Tibial artery (tissue), 4 donors: ENCODE results near the gene RAB30.
"Not testable (repeated sequence)": the region's sequence is repeated elsewhere in the genome, so short reads cannot be mapped to it uniquely, and the experiment has no call there.

Experiments
- DNase-seq, 2 donors: peaks; one replicate each; pipeline ENCODE4 v3.0.0-alpha.2; 2019
- H3K27ac ChIP-seq, 2 donors: fragments of 200-600 bp; sonication (generic) in 1 of 2; 1 replicate in 1 of 2; 2 replicates in 1 of 2; pipeline ENCODE4 v1.5.1; 2018 to 2019; ENCODE audit warnings: mild to moderate bottlenecking in 1 of 2
- H3K27me3 ChIP-seq, 2 donors: fragments of 200-600 bp; sonication (generic) in 1 of 2; one replicate each; pipeline versions ENCODE4 v1.5.1 to v1.6.0; 2016 to 2019
- H3K36me3 ChIP-seq, 3 donors: fragments of 200-600 bp; sonication (generic) in 2 of 3; one replicate each; pipeline ENCODE4 v1.5.1; 2016 to 2019; ENCODE audit warnings: mild to moderate bottlenecking in 2 of 3
- H3K4me1 ChIP-seq, 4 donors: fragments of 200-600 bp; sonication (generic) in 2 of 4; 1 replicate in 3 of 4; 2 replicates in 1 of 4; pipeline ENCODE4 v1.5.1; 2016 to 2019
- H3K4me3 ChIP-seq, 2 donors: fragments of 200-600 bp; sonication (generic) in 1 of 2; 1 replicate in 1 of 2; 2 replicates in 1 of 2; pipeline ENCODE4 v1.5.1; 2018 to 2019; ENCODE audit warnings: mild to moderate bottlenecking in 2 of 2
- H3K9me3 ChIP-seq, 3 donors: fragments of 200-600 bp; sonication (generic) in 1 of 3; one replicate each; pipeline ENCODE4 v1.5.1; 2016 to 2019
- intact Hi-C: fragments of 100-400 bp; cut with DNase I; formaldehyde crosslinking; loops from one replicate; pipeline ENCODE4 v1.15.0; 2023; ENCODE audit warnings: low total_unique reads
- TF ChIP-seq, protein P1 (sequence below), 2 experiments: fragments of 200-600 bp in 1 of 2; fragments of 450-650 bp in 1 of 2; IDR thresholded peaks; one replicate each; pipeline ENCODE4 v1.5.1; 2017 to 2019; ENCODE audit warnings: antibody characterized with exemption in 2 of 2, mild to moderate bottlenecking in 1 of 2, moderate library complexity in 1 of 2

The RAB30 gene

DNA sequence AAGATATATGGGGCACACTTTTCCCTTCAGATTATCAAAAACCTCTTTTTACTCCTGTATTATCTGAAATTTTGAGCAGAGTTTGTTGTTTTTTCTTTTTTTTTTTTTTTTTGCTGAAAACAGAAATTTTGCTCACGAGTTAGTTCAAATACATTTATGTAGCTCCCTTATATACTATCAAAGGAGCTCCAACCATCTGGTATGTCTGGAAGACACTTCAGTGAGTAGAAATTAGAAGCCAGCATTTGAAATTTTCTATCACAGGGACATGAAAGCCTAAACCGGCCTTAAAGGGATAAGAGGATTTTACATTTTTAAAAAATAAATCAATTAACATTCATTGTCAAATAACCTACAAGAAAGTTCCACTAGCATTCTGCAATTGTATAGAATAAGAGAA is 96.8 kb downstream of the RAB30 start:
- intact Hi-C loops: no loop called here
- Histone ChIP-seq H3K4me3 (no peak overlapping the region), H3K9me3 (no peaks in the 10 kb centered on the region), H3K36me3 (no peaks in the 10 kb centered on the region), H3K27me3 (no peaks in the 10 kb centered on the region), H3K27ac (no peak overlapping the region), H3K4me1 (peaks cover 0 to 45% (median 15%) of the 10 kb centered on the region in 4 donors)
- TF ChIP-seq, protein P1, sequence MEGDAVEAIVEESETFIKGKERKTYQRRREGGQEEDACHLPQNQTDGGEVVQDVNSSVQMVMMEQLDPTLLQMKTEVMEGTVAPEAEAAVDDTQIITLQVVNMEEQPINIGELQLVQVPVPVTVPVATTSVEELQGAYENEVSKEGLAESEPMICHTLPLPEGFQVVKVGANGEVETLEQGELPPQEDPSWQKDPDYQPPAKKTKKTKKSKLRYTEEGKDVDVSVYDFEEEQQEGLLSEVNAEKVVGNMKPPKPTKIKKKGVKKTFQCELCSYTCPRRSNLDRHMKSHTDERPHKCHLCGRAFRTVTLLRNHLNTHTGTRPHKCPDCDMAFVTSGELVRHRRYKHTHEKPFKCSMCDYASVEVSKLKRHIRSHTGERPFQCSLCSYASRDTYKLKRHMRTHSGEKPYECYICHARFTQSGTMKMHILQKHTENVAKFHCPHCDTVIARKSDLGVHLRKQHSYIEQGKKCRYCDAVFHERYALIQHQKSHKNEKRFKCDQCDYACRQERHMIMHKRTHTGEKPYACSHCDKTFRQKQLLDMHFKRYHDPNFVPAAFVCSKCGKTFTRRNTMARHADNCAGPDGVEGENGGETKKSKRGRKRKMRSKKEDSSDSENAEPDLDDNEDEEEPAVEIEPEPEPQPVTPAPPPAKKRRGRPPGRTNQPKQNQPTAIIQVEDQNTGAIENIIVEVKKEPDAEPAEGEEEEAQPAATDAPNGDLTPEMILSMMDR (IDR thresholded peaks at IDR 0.05): no peak
- DNase-seq: no peak

DNA sequence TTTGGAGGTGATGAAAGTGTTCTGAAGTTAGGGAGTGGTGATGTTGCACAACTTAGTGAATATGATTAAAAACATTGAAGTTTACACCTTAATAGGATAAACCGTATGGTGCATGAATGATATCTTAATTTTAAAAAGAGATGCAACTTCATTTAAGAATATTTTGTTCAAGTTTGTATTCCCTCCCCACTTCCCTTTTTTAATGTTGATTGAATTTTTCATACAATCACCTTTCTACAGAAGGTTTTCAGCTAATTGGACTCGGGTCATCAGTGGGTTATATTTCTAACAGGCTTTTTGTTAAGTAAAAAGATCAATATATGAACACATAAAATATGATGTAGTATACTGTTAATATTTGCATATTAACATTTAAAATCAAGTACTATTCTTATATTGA is 97.6 kb downstream of the RAB30 start:
- Histone ChIP-seq H3K27me3 (no peaks in the 10 kb centered on the region), H3K9me3 (no peaks in the 10 kb centered on the region), H3K4me3 (no peak overlapping the region), H3K36me3 (no peaks in the 10 kb centered on the region), H3K4me1 (peaks cover 0 to 38% (median 9%) of the 10 kb centered on the region in 4 donors), H3K27ac (no peak overlapping the region)
- no peak for DNase-seq
- TF ChIP-seq, protein P1 (IDR thresholded peaks at IDR 0.05): no peak
- intact Hi-C loops: no loop called here

DNA sequence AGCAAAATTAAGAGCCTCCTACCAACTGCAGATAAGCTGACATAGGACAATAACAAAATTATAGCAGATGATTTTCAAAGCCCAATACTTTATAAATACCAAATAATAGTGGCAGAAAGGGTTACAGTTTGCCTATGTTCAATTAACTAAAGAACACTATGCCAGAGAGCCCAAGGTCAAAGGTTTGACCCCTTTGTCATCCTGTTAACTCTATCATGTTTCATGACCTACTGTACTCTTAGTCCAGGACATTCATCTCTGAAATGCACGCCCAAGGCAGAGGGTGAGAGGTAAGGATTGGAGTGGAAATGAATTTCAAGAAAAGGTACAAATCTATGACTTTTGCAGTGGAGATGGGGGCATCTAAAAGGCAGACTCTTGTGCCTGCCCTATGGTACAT is 99.6 kb downstream of the RAB30 start:
- Histone ChIP-seq H3K9me3 (no peaks in the 10 kb centered on the region), H3K36me3 (no peaks in the 10 kb centered on the region), H3K27me3 (no peaks in the 10 kb centered on the region), H3K4me1 (peaks cover 0 to 17% (median 3%) of the 10 kb centered on the region in 4 donors), H3K27ac (no peak overlapping the region), H3K4me3 (no peak overlapping the region)
- TF ChIP-seq, protein P1 (IDR thresholded peaks at IDR 0.05): no peak
- intact Hi-C loops: no loop called here
- no peak for DNase-seq

DNA sequence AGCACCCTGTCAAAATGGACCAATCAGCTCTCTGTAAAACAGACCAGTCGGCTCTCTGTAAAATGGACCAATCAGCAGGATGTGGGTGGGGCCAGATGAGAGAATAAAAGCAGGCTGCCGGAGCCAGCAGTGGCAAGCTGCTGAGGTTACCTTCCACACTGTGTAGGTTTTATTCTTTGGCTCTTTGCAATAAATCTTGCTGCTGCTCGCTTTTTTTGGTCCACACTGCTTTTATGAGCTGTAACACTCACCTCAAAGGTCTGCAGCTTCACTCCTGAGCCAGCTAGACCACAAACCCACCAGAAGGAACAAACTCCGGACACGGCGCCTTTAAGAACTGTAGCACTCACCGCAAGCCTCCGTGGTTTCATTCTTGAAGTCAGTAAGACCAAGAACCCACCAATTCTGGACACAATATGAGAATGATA is 100.2 kb downstream of the RAB30 start:
- H3K27ac ChIP-seq, DNase-seq, H3K4me3 ChIP-seq, H3K9me3 ChIP-seq, intact Hi-C loops, H3K27me3 ChIP-seq, H3K36me3 ChIP-seq: not testable (repeated sequence)
- H3K4me1 ChIP-seq: peaks cover 0 to 12% (median 3%) of the 10 kb centered on the region in 4 donors

DNA sequence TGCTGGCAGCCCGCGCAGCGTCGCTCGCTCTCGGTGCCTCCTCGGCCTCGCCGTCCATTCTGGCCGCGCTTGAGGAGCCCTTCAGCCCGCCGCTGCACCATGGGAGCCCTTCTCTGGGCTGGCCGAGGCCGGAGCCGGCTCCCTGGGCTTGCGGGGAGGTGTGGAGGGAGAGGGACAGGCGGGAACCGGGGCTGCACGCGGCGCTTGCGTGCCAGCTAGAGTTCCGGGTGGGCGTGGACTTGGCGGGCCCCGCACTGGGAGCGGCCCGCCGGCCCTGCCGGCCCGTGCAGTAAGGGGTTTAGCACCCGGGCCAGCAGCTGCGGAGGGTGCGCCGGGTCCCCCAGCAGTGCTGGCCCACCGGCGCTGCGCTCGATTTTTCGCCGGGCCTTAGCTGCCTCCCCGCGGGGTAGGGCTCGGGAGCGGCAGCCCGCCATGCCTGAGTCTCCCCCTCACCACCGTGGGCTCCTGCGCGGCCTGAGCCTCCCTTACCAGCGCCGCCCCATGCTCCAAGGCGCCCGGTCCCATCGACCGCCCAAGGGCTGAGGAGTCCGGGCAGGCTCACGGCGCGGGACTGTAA is 101.1 kb downstream of the RAB30 start:
- intact Hi-C loops, H3K4me1 ChIP-seq, DNase-seq, H3K27ac ChIP-seq, H3K36me3 ChIP-seq, H3K4me3 ChIP-seq, H3K27me3 ChIP-seq, H3K9me3 ChIP-seq: not testable (repeated sequence)

DNA sequence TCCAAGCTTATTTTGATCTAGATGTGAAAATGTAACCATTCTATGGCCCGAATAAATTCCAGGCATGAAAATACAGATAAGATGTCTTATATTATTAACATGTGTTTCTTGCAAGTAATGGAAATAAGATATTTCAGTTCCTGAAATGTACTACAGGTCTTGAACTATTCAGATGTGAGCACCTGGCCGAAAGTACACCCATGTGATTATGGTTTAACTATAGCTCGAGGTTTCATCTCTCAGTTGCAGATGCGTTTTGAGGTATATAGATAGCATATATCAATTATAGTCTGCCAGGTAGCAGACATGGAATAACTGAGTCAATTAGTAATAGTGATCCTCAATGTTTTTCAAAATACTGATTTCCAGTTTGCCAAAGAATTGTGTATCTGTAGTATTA is 101.9 kb downstream of the RAB30 start:
- Histone ChIP-seq H3K4me3 (no peak overlapping the region), H3K9me3 (no peaks in the 10 kb centered on the region), H3K36me3 (no peaks in the 10 kb centered on the region), H3K27ac (no peak overlapping the region), H3K4me1 (no peaks in the 10 kb centered on the region), H3K27me3 (no peaks in the 10 kb centered on the region)
- no peak for DNase-seq
- intact Hi-C loops: no loop called here
- TF ChIP-seq, protein P1 (IDR thresholded peaks at IDR 0.05): no peak

DNA sequence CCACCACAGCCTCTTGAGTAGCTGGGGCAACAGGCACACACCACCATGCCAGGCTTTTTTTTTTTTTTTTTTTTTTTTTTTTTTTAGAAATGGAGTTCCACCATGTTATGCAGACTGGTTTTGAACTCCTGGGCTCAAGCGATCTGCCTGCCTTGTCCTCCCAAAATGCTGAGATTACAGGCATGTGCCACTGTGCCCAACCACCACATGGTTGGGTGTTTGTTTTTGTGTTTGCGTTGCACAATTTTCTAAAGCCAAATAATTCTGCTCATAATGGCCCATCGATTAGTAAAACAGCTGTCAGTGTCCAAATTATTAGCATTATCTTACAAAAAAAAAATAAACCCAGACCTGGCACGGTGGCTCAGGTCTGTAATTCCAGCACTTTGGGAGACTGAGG is 104.3 kb downstream of the RAB30 start:
- Histone ChIP-seq H3K9me3 (no peaks in the 10 kb centered on the region), H3K36me3 (no peaks in the 10 kb centered on the region), H3K27ac (no peak overlapping the region), H3K4me3 (no peak overlapping the region), H3K27me3 (no peaks in the 10 kb centered on the region), H3K4me1 (no peaks in the 10 kb centered on the region)
- DNase-seq: no peak
- TF ChIP-seq, protein P1 (IDR thresholded peaks at IDR 0.05): no peak
- intact Hi-C loops: no loop called here

DNA sequence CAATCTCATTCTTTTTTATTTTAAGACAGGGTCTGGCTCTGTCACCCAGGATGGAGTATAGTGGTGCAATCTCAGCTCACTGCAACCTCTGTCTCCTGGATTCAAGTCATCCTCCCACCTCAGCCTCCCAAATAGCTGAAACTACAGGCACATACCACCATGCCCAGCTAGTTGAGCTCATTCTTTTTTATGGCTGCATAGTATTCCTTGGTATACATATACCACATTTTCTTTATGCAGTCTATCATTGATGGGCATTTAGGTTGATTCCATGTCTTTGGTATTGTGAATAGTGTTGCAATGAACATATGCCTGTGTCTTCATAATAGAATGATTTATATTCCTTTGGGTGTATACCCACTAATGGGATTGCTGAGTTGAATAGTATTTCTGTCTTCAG is 109.7 kb downstream of the RAB30 start:
- H3K4me3 ChIP-seq, H3K27me3 ChIP-seq, H3K36me3 ChIP-seq, H3K9me3 ChIP-seq, intact Hi-C loops, H3K27ac ChIP-seq, H3K4me1 ChIP-seq, DNase-seq: not testable (repeated sequence)
